ENCODE data around the gene ZSCAN20. TPM values are rescaled to one million over a fixed set of nuclear protein-coding genes. Genes with fewer than 3 reads are reported as not detected.

Gene ZSCAN20
- total RNA-seq, 2 donors from 2014 or later = 4.8 to 5.3 TPM

Other genes with a start within 250 kb of the ZSCAN20 start
- 10 to 100 TPM in 1 of 2 donors, 1 to 10 TPM in 1; 3.0 to 14.1 TPM for gene ZNF362, start 216.2 kb upstream of the ZSCAN20 start, total RNA-seq
- gene A3GALT2, start 151.5 kb upstream of the ZSCAN20 start, total RNA-seq = not detected
- gene PHC2, start 41.5 kb upstream of the ZSCAN20 start, total RNA-seq = 10 to 100 TPM; 15.4 to 34.5 TPM